H1 (cell line): ENCODE results near the gene ACTL8. TPM values are rescaled to one million over a fixed set of nuclear protein-coding genes. Genes with fewer than 3 reads are reported as not detected.

Experiments used
- CTCF ChIA-PET: fragments of 300-600 bp; sonication (Branson Sonifier 250); formaldehyde crosslinking; loops from one replicate; lab custom pipeline; 2021; ENCODE audit not compliant: partially characterized antibody; lab: Charles Lee
- POLR2A ChIA-PET: fragments of 300-600 bp; sonication (Branson Sonifier 250); formaldehyde crosslinking; loops from one replicate; lab custom pipeline; 2021; ENCODE audit warnings: inconsistent platforms; ENCODE audit not compliant: partially characterized antibody; lab: Charles Lee
- DNase-seq, 2 experiments: peaks; one replicate each; pipeline versions ENCODE4 v3.0.0 to v3.0.0-alpha.2; 2010 to 2022; ENCODE audit warnings: low spot score in 2 of 2, low read depth in 1 of 2, mixed read lengths in 1 of 2
- FAIRE-seq: peaks from 2 replicates; lab custom pipeline; 2011; peaks lifted over from hg19 to GRCh38; lab: Jason Lieb, UNC
- H2AFZ ChIP-seq: 2 replicates; pipeline ENCODE4 v1.8.1; 2012; ENCODE audit warnings: low read length, inconsistent platforms
- H2AK5ac ChIP-seq: 2 replicates; pipeline ENCODE4 v1.6.1; 2013; ENCODE audit warnings: low read depth, low read length
- H2BK120ac ChIP-seq: replicated peaks from 2 replicates; pipeline ENCODE3; 2013; ENCODE audit warnings: low read depth, low read length, inconsistent platforms
- H2BK12ac ChIP-seq: 2 replicates; pipeline ENCODE4 v1.6.1; 2013; ENCODE audit warnings: low read depth, low read length
- H2BK15ac ChIP-seq: 2 replicates; pipeline ENCODE4 v1.6.1; 2013; ENCODE audit warnings: low read length
- H2BK20ac ChIP-seq: 2 replicates; pipeline ENCODE4 v1.6.1; 2013; ENCODE audit warnings: low read length
- H2BK5ac ChIP-seq: 2 replicates; pipeline ENCODE4 v1.6.1; 2013; ENCODE audit warnings: low read depth, low read length
- H3K14ac ChIP-seq: 2 replicates; pipeline ENCODE4 v1.6.1; 2013; ENCODE audit warnings: inconsistent platforms; ENCODE audit not compliant: insufficient read length
- H3K18ac ChIP-seq: 2 replicates; pipeline ENCODE4 v1.6.1; 2013; ENCODE audit warnings: low read length; ENCODE audit errors: extremely low read depth
- H3K23ac ChIP-seq: 2 replicates; pipeline ENCODE4 v1.6.1; 2013; ENCODE audit warnings: inconsistent platforms; ENCODE audit not compliant: insufficient read length
- H3K23me2 ChIP-seq: 2 replicates; pipeline ENCODE4 v1.6.1; 2013; ENCODE audit warnings: low read depth, low read length
- H3K27ac ChIP-seq: 2 replicates; pipeline ENCODE4 v1.6.1; 2011; ENCODE audit warnings: low read depth, low read length, inconsistent platforms
- H3K27me3 ChIP-seq, 4 experiments: replicated peaks in 1 of 4; 1 replicate in 1 of 4; 2 replicates in 3 of 4; pipeline versions ENCODE4 v1.6.1 to v1.8.1; 2011 to 2013; ENCODE audit warnings: low read length in 3 of 4, mild to moderate bottlenecking in 3 of 4, inconsistent platforms in 2 of 4, mixed read lengths in 2 of 4, moderate library complexity in 1 of 4; ENCODE audit not compliant: control insufficient read depth in 3 of 4, insufficient read depth in 3 of 4; ENCODE audit errors: extremely low read depth in 1 of 4
- H3K36me3 ChIP-seq, 4 experiments: 2 replicates each; pipeline versions ENCODE4 v1.6.1 to v1.8.1; 2011 to 2013; ENCODE audit warnings: mild to moderate bottlenecking in 4 of 4, low read length in 3 of 4, moderate library complexity in 2 of 4, control low read depth in 1 of 4, inconsistent platforms in 1 of 4; ENCODE audit not compliant: insufficient read depth in 4 of 4, control insufficient read depth in 2 of 4
- H3K4ac ChIP-seq: replicated peaks from 2 replicates; pipeline ENCODE3; 2013; ENCODE audit warnings: low read length, low read depth, mixed read lengths, inconsistent platforms; ENCODE audit not compliant: insufficient read length
- H3K4me1 ChIP-seq, 4 experiments: replicated peaks in 1 of 4; 1 replicate in 1 of 4; 2 replicates in 3 of 4; pipeline versions ENCODE4 v1.6.1 to v1.8.1; 2011 to 2013; ENCODE audit warnings: low read length in 3 of 4, inconsistent platforms in 2 of 4, mixed read lengths in 1 of 4; ENCODE audit not compliant: insufficient read depth in 4 of 4, control insufficient read depth in 3 of 4
- H3K4me2 ChIP-seq, 2 experiments: 2 replicates each; pipeline versions ENCODE4 v1.6.1 to v1.8.1; 2011 to 2013; ENCODE audit warnings: low read depth in 2 of 2, low read length in 2 of 2, control low read depth in 1 of 2, inconsistent platforms in 1 of 2, mild to moderate bottlenecking in 1 of 2; ENCODE audit not compliant: insufficient read depth in 1 of 2
- H3K4me3 ChIP-seq, 4 experiments: fragments of 200-600, 300-600 bp in 1 of 4; sonication (generic), shearing (Covaris generic), sonication (Bioruptor Twin) in 1 of 4; 2 replicates each; pipeline versions ENCODE4 v1.5.1 to v1.8.1; 2011 to 2016; ENCODE audit warnings: low read length in 4 of 4, low read depth in 3 of 4, control low read depth in 2 of 4, inconsistent platforms in 2 of 4, mild to moderate bottlenecking in 2 of 4, mixed read lengths in 1 of 4, moderate library complexity in 1 of 4; ENCODE audit not compliant: insufficient read depth in 2 of 4; ENCODE audit errors: extremely low read depth in 1 of 4
- H3K56ac ChIP-seq: replicated peaks from 2 replicates; pipeline ENCODE3; 2013; ENCODE audit warnings: low read depth, mild to moderate bottlenecking, mixed read lengths, low read length, inconsistent platforms; ENCODE audit not compliant: insufficient read length
- H3K79me1 ChIP-seq: 2 replicates; pipeline ENCODE4 v1.6.1; 2013; ENCODE audit warnings: low read depth, low read length, control low read depth
- H3K79me2 ChIP-seq, 2 experiments: 2 replicates each; pipeline versions ENCODE4 v1.6.1 to v1.8.1; 2012 to 2013; ENCODE audit warnings: low read length in 2 of 2, mild to moderate bottlenecking in 2 of 2, inconsistent platforms in 1 of 2; ENCODE audit not compliant: insufficient read depth in 2 of 2, control insufficient read depth in 1 of 2
- H3K9ac ChIP-seq, 4 experiments: replicated peaks in 1 of 4; 1 replicate in 1 of 4; 2 replicates in 3 of 4; pipeline versions ENCODE4 v1.6.1 to v1.8.1; 2011 to 2013; ENCODE audit warnings: low read depth in 3 of 4, low read length in 3 of 4, control low read depth in 2 of 4, mild to moderate bottlenecking in 2 of 4, moderate library complexity in 2 of 4, inconsistent platforms in 1 of 4; ENCODE audit errors: extremely low read depth in 1 of 4
- H3K9me3 ChIP-seq, 2 experiments: 2 replicates each; pipeline versions ENCODE4 v1.6.1 to v1.8.1; 2012 to 2013; ENCODE audit warnings: mild to moderate bottlenecking in 2 of 2, moderate library complexity in 2 of 2, control low read depth in 1 of 2, inconsistent platforms in 1 of 2, low read depth in 1 of 2, low read length in 1 of 2, mixed read lengths in 1 of 2; ENCODE audit not compliant: insufficient read depth in 2 of 2
- H4K20me1 ChIP-seq, 2 experiments: replicated peaks in 1 of 2; 2 replicates each; pipeline versions ENCODE3 to v1.8.1; 2011 to 2013; ENCODE audit warnings: inconsistent platforms in 2 of 2, low read length in 2 of 2, mild to moderate bottlenecking in 1 of 2; ENCODE audit not compliant: insufficient read depth in 2 of 2, control insufficient read depth in 1 of 2
- H4K5ac ChIP-seq: 2 replicates; pipeline ENCODE4 v1.6.1; 2013; ENCODE audit warnings: low read length, low read depth, mixed read lengths, inconsistent platforms; ENCODE audit not compliant: insufficient read length
- H4K8ac ChIP-seq: 2 replicates; pipeline ENCODE4 v1.8.0; 2013; ENCODE audit warnings: mild to moderate bottlenecking, moderate library complexity, low read length, inconsistent platforms; ENCODE audit not compliant: insufficient read depth; ENCODE audit errors: extremely low read depth
- H4K91ac ChIP-seq: replicated peaks from 2 replicates; pipeline ENCODE3; 2013; ENCODE audit warnings: low read length, mixed read lengths, inconsistent platforms; ENCODE audit not compliant: insufficient read length
- GTF2F1 ChIP-seq: IDR thresholded peaks from 2 replicates; pipeline ENCODE4 v1.6.1; 2012; ENCODE audit warnings: low read depth, low read length, improper control_type of control experiment, borderline replicate concordance
- NRF1 ChIP-seq: IDR thresholded peaks from 2 replicates; pipeline ENCODE4 v1.6.1; 2011; ENCODE audit warnings: mild to moderate bottlenecking, low read depth, low read length, improper control_type of control experiment
- POLR2A ChIP-seq, 2 experiments: IDR thresholded peaks; 1 replicate in 1 of 2; 2 replicates in 1 of 2; pipeline ENCODE4 v1.6.1; 2011; ENCODE audit warnings: low read depth in 2 of 2, low read length in 2 of 2, mild to moderate bottlenecking in 2 of 2; ENCODE audit errors: control extremely low read depth in 1 of 2
- RNF2 ChIP-seq: fragments of 200-900, 300-1000 bp; sonication (generic); IDR thresholded peaks from 2 replicates; pipeline ENCODE4 v1.7.1; 2016; ENCODE audit warnings: borderline replicate concordance, low read depth, mild to moderate bottlenecking, antibody characterized with exemption, low read length; ENCODE audit not compliant: poor library complexity, severe bottlenecking; ENCODE audit errors: missing control alignments
- SAP30 ChIP-seq: fragments of 300-600 bp; sonication (generic); IDR thresholded peaks from 2 replicates; pipeline ENCODE4 v1.7.1; 2012; ENCODE audit warnings: low read length, moderate library complexity, mild to moderate bottlenecking, inconsistent platforms; ENCODE audit not compliant: insufficient read depth, insufficient replicate concordance
- SIX5 ChIP-seq: IDR thresholded peaks from 2 replicates; pipeline ENCODE4 v1.6.1; 2011; ENCODE audit warnings: mild to moderate bottlenecking, low read depth, low read length
- TAF1 ChIP-seq: IDR thresholded peaks from 2 replicates; pipeline ENCODE4 v1.6.1; 2011; ENCODE audit warnings: mild to moderate bottlenecking, low read depth, low read length
- YY1 ChIP-seq: IDR thresholded peaks from 2 replicates; pipeline ENCODE4 v1.6.1; 2011; ENCODE audit warnings: low read depth, mild to moderate bottlenecking, low read length
- WGBS, 2 experiments: shearing (Covaris generic) in 1 of 2; methylation state at CpG; one replicate each; pipeline versions ENCODE4 v1.1.6 to v1.1.7; 2013 to 2015; ENCODE audit warnings: low lambda C conversion rate in 2 of 2, mixed read lengths in 2 of 2, inconsistent platforms in 1 of 2, low coverage in 1 of 2, missing lambda C conversion rate in 1 of 2; ENCODE audit not compliant: insufficient replicate concordance in 2 of 2, insufficient coverage in 1 of 2, insufficient read length in 1 of 2; ENCODE audit errors: extremely low coverage in 1 of 2, missing lambda C conversion rate in 1 of 2; 5-methylcytosine and 5-hydroxymethylcytosine counted together
- polyA plus RNA-seq, 7 experiments: library from polyadenylated mRNA; depleted of rRNA in 3 of 7; stranded (reverse) in 5 of 7; unstranded in 2 of 7; fragments of >200 nt in 5 of 7; fragments of 200-250 nt in 2 of 7; gene quantifications; 1 replicate in 5 of 7; 2 replicates in 1 of 7; 4 replicates in 1 of 7; pipeline versions ENCODE4 v1.2.1 to v1.2.3, GENCODE V29; 2011 to 2013; ENCODE audit warnings: missing spikeins in 2 of 7, mixed read lengths in 2 of 7
- total RNA-seq: library from RNA; stranded (reverse); fragmentation: NEBNext Ultra II Directional; extraction: Animal tissue kit (Norgen Biotek cat#: 25700); gene quantifications from 2 replicates; pipeline ENCODE4 v1.2.1, GENCODE V29; 2021
- TF ChIP-seq, protein P1 (sequence below): IDR thresholded peaks from 2 replicates; pipeline ENCODE4 v1.6.1; 2012; ENCODE audit warnings: inconsistent platforms

ACTL8 gene
- total and polyA plus RNA-seq, 2 of the 8 experiments (the other 6 are each of a cell fraction or from before 2014, with no cell fraction given), result 0.33 to 0.47 TPM

GRCh38 chr1:17709981-17710380 lies 45.2 kb upstream of the ACTL8 start:
- Histone ChIP-seq H3K4ac (no peak overlapping the region), H3K36me3 (no peaks in the 10 kb centered on the region), H3K9me3 (peaks cover 4 to 17% of the 10 kb centered on the region in 2 experiments; a peak in 3 of 4 replicates), H2BK12ac (no peak overlapping the region), H3K79me2 (no peaks in the 10 kb centered on the region), H3K4me3 (no peak overlapping the region), H2AK5ac (no peak overlapping the region), H2BK120ac (no peak overlapping the region), H3K9ac (no peak overlapping the region), H3K79me1 (no peaks in the 10 kb centered on the region), H3K4me2 (no peak overlapping the region), H3K23me2 (no peaks in the 10 kb centered on the region), H3K23ac (no peak overlapping the region), H2BK15ac (no peak overlapping the region), H4K5ac (no peak overlapping the region), H4K8ac (no peak overlapping the region), H2BK20ac (no peak overlapping the region), H2BK5ac (no peak overlapping the region), H4K20me1 (no peaks in the 10 kb centered on the region), H3K56ac (no peak overlapping the region), H3K4me1 (no peaks in the 10 kb centered on the region), H3K27me3 (peaks cover 0 to 2% (median 0%) of the 10 kb centered on the region in 4 experiments; a peak in 1 of 7 replicates), H2AFZ (no peak overlapping the region), H3K27ac (no peak overlapping the region), H4K91ac (no peak overlapping the region), H3K14ac (no peak overlapping the region), H3K18ac (no peak overlapping the region)
- CTCF ChIA-PET, result interaction anchor here (0.8 to 2.9 kb wide), 6 partner anchors 14 to 49 kb away, joined by 3 to 10 read pairs (median 4); no protein-coding TSS in a partner anchor
- TF ChIP-seq SIX5 (no peak), TAF1 (no peak), SAP30 (no peak), NRF1 (no peak), RNF2 (no peak), YY1 (no peak), POLR2A (IDR thresholded peaks at IDR 0.05; ENCODE audit: control extremely low read depth in 1 of 2, low read depth in 2 of 2, low read length in 2 of 2) (no peak), GTF2F1 (no peak)
- TF ChIP-seq, protein P1, sequence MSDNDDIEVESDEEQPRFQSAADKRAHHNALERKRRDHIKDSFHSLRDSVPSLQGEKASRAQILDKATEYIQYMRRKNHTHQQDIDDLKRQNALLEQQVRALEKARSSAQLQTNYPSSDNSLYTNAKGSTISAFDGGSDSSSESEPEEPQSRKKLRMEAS, result no peak
- FAIRE-seq, result no peak
- POLR2A ChIA-PET, result no interaction called here
- 90% methylated on average over 3 of the region's 3 CpGs; no CpG with 5 or more reads in 1 of the 2 experiments for WGBS, 2 experiments
- no peak for DNase-seq
